ENCODE data around the gene SENP7.
"Not testable (repeated sequence)": the region's sequence is repeated elsewhere in the genome, so short reads cannot be mapped to it uniquely, and the experiment has no call there.

Gene SENP7

GRCh38 chr3:101484805-101485620, 28.0 kb downstream of the SENP7 start:
- Histone ChIP-seq H4K20me1 (ENCODE audit: insufficient read depth, low read length) (no peaks in the 10 kb centered on the region; the same call in 1 of the 2 replicates), H3K36me3 (replicated peaks; ENCODE audit: low read depth, low read length) (no peaks in the 10 kb centered on the region), H3K27ac (ENCODE audit: low read length) (no peak overlapping the region), H3K4me3 (ENCODE audit: low read length) (no peak overlapping the region), H3K9ac (ENCODE audit: low read length) (no peak overlapping the region), H3K79me2 (ENCODE audit: low read length) (peaks cover 3% of the 10 kb centered on the region; the same call in 1 of the 2 replicates), H3K27me3 (ENCODE audit: low read depth, low read length) (no peaks in the 10 kb centered on the region), H3K4me1 (ENCODE audit: low read length) (no peaks in the 10 kb centered on the region), H2AFZ (ENCODE audit: low read depth, low read length) (no peak overlapping the region), H3K9me3 (ENCODE audit: insufficient read depth, low read length) (no peaks in the 10 kb centered on the region), H3K4me2 (ENCODE audit: low read length) (no peak overlapping the region)
- no peak for TF ChIP-seq CTCF (IDR thresholded peaks at IDR 0.05; ENCODE audit: low read depth, low read length)
- TF ChIP-seq EZH2phosphoT487 (IDR thresholded peaks at IDR 0.05; ENCODE audit: low read depth): no peak

GRCh38 chr3:101478980-101479379, 34.0 kb downstream of the SENP7 start:
- no peaks in the 10 kb centered on the region; the same call in 1 of the 2 replicates for H4K20me1 ChIP-seq (ENCODE audit: insufficient read depth, low read length)
- no peak overlapping the region for H2AFZ ChIP-seq (ENCODE audit: low read depth, low read length)
- no peak overlapping the region for H3K4me2 ChIP-seq (ENCODE audit: low read length)
- TF ChIP-seq CTCF (IDR thresholded peaks at IDR 0.05; ENCODE audit: low read depth, low read length): no peak
- no peak for TF ChIP-seq EZH2phosphoT487 (IDR thresholded peaks at IDR 0.05; ENCODE audit: low read depth)
- no peak overlapping the region for H3K9ac ChIP-seq (ENCODE audit: low read length)
- H3K79me2 ChIP-seq (ENCODE audit: low read length): peaks cover 8% of the 10 kb centered on the region; the same call in 1 of the 2 replicates
- no peaks in the 10 kb centered on the region for H3K4me1 ChIP-seq (ENCODE audit: low read length)
- H3K9me3 ChIP-seq (ENCODE audit: insufficient read depth, low read length): no peaks in the 10 kb centered on the region
- no peaks in the 10 kb centered on the region for H3K27me3 ChIP-seq (ENCODE audit: low read depth, low read length)
- H3K27ac ChIP-seq (ENCODE audit: low read length): no peak overlapping the region
- no peaks in the 10 kb centered on the region for H3K36me3 ChIP-seq (replicated peaks; ENCODE audit: low read depth, low read length)
- no peak overlapping the region for H3K4me3 ChIP-seq (ENCODE audit: low read length)

- not testable (repeated sequence) for H4K20me1 ChIP-seq (ENCODE audit: insufficient read depth, low read length); H3K36me3 ChIP-seq (replicated peaks; ENCODE audit: low read depth, low read length); H3K4me3 ChIP-seq (ENCODE audit: low read length); H2AFZ ChIP-seq (ENCODE audit: low read depth, low read length); H3K79me2 ChIP-seq (ENCODE audit: low read length); H3K27ac ChIP-seq (ENCODE audit: low read length); H3K9ac ChIP-seq (ENCODE audit: low read length); H3K27me3 ChIP-seq (ENCODE audit: low read depth, low read length); H3K4me1 ChIP-seq (ENCODE audit: low read length); H3K9me3 ChIP-seq (ENCODE audit: insufficient read depth, low read length); H3K4me2 ChIP-seq (ENCODE audit: low read length)
Observed at GRCh38 chr3:101474841-101475552, 38.0 kb downstream of the SENP7 start.

GRCh38 chr3:101468676-101469075, 44.3 kb downstream of the SENP7 start:
- not testable (repeated sequence) for H3K9ac ChIP-seq (ENCODE audit: low read length); H3K4me2 ChIP-seq (ENCODE audit: low read length); H2AFZ ChIP-seq (ENCODE audit: low read depth, low read length); H3K27ac ChIP-seq (ENCODE audit: low read length); H3K36me3 ChIP-seq (replicated peaks; ENCODE audit: low read depth, low read length); H4K20me1 ChIP-seq (ENCODE audit: insufficient read depth, low read length); H3K9me3 ChIP-seq (ENCODE audit: insufficient read depth, low read length); H3K79me2 ChIP-seq (ENCODE audit: low read length); H3K4me1 ChIP-seq (ENCODE audit: low read length); H3K27me3 ChIP-seq (ENCODE audit: low read depth, low read length); H3K4me3 ChIP-seq (ENCODE audit: low read length)

DNA sequence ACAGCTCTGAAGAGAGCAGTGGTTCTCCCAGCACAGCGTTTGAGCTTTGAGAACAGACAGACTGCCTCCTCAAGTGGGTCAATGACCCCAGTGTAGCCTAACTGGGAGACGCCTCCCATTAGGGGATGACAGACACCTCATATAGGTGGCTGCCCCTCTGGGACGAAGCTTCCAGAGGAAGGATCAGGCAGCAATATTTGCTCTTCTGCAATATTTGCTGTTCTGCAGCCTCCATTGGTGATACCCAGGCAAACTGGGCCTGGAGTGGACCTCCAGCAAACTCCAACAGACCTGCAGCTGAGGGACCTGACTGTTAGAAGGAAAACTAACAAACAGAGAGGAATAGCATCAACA, 45.7 kb downstream of the SENP7 start:
- not testable (repeated sequence) for H3K4me1 ChIP-seq (ENCODE audit: low read length); H3K4me3 ChIP-seq (ENCODE audit: low read length); H3K9ac ChIP-seq (ENCODE audit: low read length); H3K9me3 ChIP-seq (ENCODE audit: insufficient read depth, low read length); H3K79me2 ChIP-seq (ENCODE audit: low read length); H3K36me3 ChIP-seq (replicated peaks; ENCODE audit: low read depth, low read length); H4K20me1 ChIP-seq (ENCODE audit: insufficient read depth, low read length); H2AFZ ChIP-seq (ENCODE audit: low read depth, low read length); H3K4me2 ChIP-seq (ENCODE audit: low read length); H3K27me3 ChIP-seq (ENCODE audit: low read depth, low read length); H3K27ac ChIP-seq (ENCODE audit: low read length)
